ENCODE data around the gene PROX1. TPM values are rescaled to one million over a fixed set of nuclear protein-coding genes. Genes with fewer than 3 reads are reported as not detected.

Gene PROX1
- total and polyA plus RNA-seq, 4 experiments from 2014 or later = not detected

DNA sequence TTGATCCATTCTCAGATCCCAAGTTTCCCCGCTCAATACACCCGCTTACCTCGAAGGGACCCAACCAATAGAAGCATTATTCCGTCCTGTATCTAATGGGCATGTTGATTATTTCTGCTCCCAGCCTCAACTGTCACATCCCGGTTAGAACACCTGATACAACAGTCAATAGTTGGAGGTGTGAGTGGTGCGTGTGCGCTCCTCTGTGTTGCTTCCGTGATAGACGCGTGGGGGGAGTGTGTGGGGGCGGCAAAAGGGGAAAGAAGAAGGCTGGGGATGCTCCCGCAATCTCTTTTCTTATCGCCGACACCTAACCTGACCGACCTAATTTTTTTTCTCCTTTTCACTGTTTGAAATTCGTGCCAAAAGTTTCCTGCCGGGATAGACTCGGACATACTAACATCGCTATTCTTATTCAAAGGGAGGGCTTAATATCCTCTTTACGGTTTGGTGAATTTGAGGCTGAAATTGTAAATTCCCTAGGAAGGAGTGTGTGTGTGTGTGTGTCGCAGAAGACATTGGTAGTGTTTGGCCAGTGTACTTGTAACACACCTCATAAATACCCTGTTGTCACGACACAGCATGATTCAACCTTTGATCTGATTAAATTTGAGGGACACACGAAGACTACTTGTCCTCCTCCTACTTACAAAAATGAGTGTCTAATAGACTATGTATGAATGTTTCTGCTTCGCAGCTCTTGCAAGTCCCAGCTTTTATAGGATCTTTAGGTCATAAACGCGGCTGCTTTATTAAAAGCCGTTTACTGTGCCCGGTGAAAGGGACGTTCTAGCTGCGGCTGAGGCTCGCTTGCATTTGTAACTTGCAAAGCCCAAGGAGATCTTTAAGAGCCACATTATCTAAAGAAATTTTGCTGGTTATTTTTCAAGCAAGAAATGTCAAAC lies 1.5 kb upstream of the PROX1 start:
- Histone ChIP-seq H3K4me1 (ENCODE audit: insufficient read depth, low read length) (peaks cover 36% of the 10 kb centered on the region), H3K9me3 (ENCODE audit: control insufficient read depth in 1 of 2, low read length in 2 of 2) (no peaks in the 10 kb centered on the region), H3K27ac (ENCODE audit: low read depth, low read length) (no peak overlapping the region), H3K36me3 (ENCODE audit: insufficient read depth, low read length) (no peaks in the 10 kb centered on the region), H3K4me3 (ENCODE audit: low read length in 2 of 2) (no peak overlapping the region), H3K27me3 (ENCODE audit: insufficient read depth, low read length) (peaks cover 77% of the 10 kb centered on the region)
- CTCF ChIA-PET (ENCODE audit: partially characterized antibody) = no interaction called here
- Mint-ChIP-seq H3K4me1 (peaks cover 24 to 47% (median 38%) of the 10 kb centered on the region in 4 donors), H3K36me3 (peaks cover 5% of the 10 kb centered on the region in 2 donors), H3K9me3 (peaks cover 0 to 31% (median 14%) of the 10 kb centered on the region in 8 donors), H3K27me3 (peaks cover 67% of the 10 kb centered on the region in 2 donors), H3K27ac (peak overlapping the region in 1 of 7 donors; percentile 6), H3K4me3 (peak overlapping the region in 6 of 8 donors; percentile 11 to 81 (median 57))
- POLR2A ChIA-PET (ENCODE audit: partially characterized antibody) = no interaction called here
- intact Hi-C loops (cut with micrococcal nuclease) = loop anchor here (5.0 to 10.0 kb wide), 4 partner anchors 59 to 314 kb away; no protein-coding TSS in a partner anchor
- no peak for DNase-seq

DNA sequence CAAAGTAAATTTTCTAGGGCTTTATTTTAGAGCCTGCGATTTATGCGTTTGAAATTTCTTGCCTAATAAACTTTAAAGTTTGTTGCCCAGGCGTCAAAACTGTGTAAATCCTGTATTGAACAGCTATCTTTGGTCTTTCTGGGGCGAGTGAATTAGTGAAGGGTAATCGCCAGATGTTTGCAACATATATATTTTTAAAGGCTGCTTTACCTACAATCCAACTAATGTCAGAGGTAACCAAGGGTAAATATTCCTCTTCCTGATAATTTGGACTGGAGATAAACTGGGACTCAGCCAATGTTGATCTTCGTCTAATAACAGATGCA lies 885 bp upstream of the PROX1 start:
- H3K4me3 Mint-ChIP-seq = peak overlapping the region in 6 of 8 donors; percentile 51 to 81 (median 76)
- POLR2A ChIA-PET (ENCODE audit: partially characterized antibody) = no interaction called here
- Histone ChIP-seq H3K36me3 (ENCODE audit: insufficient read depth, low read length) (no peaks in the 10 kb centered on the region), H3K27ac (ENCODE audit: low read depth, low read length) (no peak overlapping the region), H3K9me3 (ENCODE audit: control insufficient read depth in 1 of 2, low read length in 2 of 2) (no peaks in the 10 kb centered on the region), H3K4me3 (ENCODE audit: low read length in 2 of 2) (no peak overlapping the region), H3K4me1 (ENCODE audit: insufficient read depth, low read length) (peaks cover 36% of the 10 kb centered on the region), H3K27me3 (ENCODE audit: insufficient read depth, low read length) (peaks cover 72% of the 10 kb centered on the region)
- no peak for DNase-seq
- intact Hi-C loops (cut with micrococcal nuclease) = loop anchor here (5.0 to 10.0 kb wide), 4 partner anchors 58 to 315 kb away; no protein-coding TSS in a partner anchor
- H3K27ac Mint-ChIP-seq = peak overlapping the region in 1 of 7 donors; percentile 6
- H3K27me3 Mint-ChIP-seq = peaks cover 64% of the 10 kb centered on the region in 2 donors
- CTCF ChIA-PET (ENCODE audit: partially characterized antibody) = no interaction called here
- peaks cover 24 to 46% (median 38%) of the 10 kb centered on the region in 4 donors for H3K4me1 Mint-ChIP-seq
- H3K9me3 Mint-ChIP-seq = peaks cover 0 to 28% (median 14%) of the 10 kb centered on the region in 8 donors
- H3K36me3 Mint-ChIP-seq = peaks cover 5% of the 10 kb centered on the region in 2 donors

DNA sequence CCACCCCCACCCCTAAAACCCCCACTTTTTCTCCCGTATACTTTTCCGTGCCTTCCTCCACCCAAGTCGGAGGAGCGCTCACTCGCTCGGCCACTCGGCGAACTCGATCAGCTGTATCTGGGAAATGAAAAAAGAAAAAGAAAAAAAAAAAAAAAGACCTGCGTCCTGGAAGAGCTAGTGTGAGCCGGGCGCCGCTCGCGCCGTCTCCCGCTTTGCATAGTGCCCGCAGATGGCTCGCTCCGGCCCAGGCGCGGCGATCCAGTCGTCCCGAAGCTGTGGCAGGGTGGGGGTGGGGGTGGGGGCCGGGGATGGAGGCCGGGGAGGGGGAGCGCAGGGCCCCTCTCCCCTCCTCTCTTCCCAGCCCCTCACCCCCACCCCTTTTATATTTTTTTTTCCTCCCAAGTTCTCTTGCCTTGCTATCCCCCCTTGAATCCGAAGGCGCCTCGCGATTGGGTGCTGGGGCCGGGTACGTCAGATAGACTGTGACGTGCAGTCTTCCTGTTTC lies 299 bp upstream of the PROX1 start:
- H3K4me1 ChIP-seq (ENCODE audit: insufficient read depth, low read length) = peaks cover 36% of the 10 kb centered on the region
- H3K27ac ChIP-seq (ENCODE audit: low read depth, low read length) = no peak overlapping the region
- CTCF ChIA-PET (ENCODE audit: partially characterized antibody) = no interaction called here

DNA sequence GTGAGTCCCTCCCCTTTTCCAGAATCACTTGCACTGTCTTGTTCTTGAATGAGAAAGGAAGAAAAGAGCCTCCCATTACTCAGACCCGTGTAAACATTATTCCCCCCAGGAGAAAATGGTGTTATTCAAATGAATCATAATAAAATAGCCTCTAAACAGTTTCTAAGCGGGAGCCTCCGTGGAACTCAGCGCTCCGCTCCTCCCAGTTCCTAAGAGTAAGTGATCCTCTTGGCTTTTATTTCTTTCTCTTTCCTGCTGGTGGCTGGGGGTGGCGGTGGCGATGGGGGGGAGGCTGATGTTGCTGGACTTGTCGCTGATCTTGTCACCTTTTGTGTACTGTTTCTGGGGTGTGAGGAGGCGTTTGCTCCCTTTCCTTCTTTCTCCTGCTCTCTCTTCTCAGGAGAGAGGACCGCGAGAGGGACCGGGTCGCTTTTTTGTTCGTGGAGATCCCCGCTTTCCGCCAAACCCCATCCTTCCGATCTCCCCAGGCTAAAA lies 781 bp downstream of the PROX1 start:
- intact Hi-C loops (cut with micrococcal nuclease) = loop anchor here (5.0 to 10.0 kb wide), 4 partner anchors 56 to 316 kb away; no protein-coding TSS in a partner anchor
- H3K9me3 ChIP-seq (ENCODE audit: control insufficient read depth in 1 of 2, low read length in 2 of 2) = no peaks in the 10 kb centered on the region
- peaks cover 5% of the 10 kb centered on the region in 2 donors for H3K36me3 Mint-ChIP-seq
- H3K4me3 ChIP-seq (ENCODE audit: low read length in 2 of 2) = peak overlapping the region; percentile 17 to 39
- peaks cover 59% of the 10 kb centered on the region for H3K27me3 ChIP-seq (ENCODE audit: insufficient read depth, low read length)
- H3K27ac Mint-ChIP-seq = peak overlapping the region in 4 of 7 donors; percentile 31 to 74 (median 58)
- peaks cover 36% of the 10 kb centered on the region for H3K4me1 ChIP-seq (ENCODE audit: insufficient read depth, low read length)
- H3K4me3 Mint-ChIP-seq = peak overlapping the region; percentile 80 to 94 (median 90)
- ChIA-PET CTCF (ENCODE audit: partially characterized antibody) (no interaction called here), POLR2A (ENCODE audit: partially characterized antibody) (no interaction called here)
- peaks cover 20 to 43% (median 36%) of the 10 kb centered on the region in 4 donors for H3K4me1 Mint-ChIP-seq
- DNase-seq = no peak
- peaks cover 0 to 21% (median 11%) of the 10 kb centered on the region in 8 donors for H3K9me3 Mint-ChIP-seq
- peaks cover 54 to 64% of the 10 kb centered on the region in 2 donors for H3K27me3 Mint-ChIP-seq
- H3K36me3 ChIP-seq (ENCODE audit: insufficient read depth, low read length) = no peaks in the 10 kb centered on the region
- no peak overlapping the region for H3K27ac ChIP-seq (ENCODE audit: low read depth, low read length)

More for the DNA sequence above, 299 bp upstream of the PROX1 start:
- Mint-ChIP-seq H3K27ac (peak overlapping the region; percentile 41 to 92 (median 76)), H3K4me3 (peak overlapping the region; percentile 80 to 94 (median 90)), H3K36me3 (peaks cover 5% of the 10 kb centered on the region in 2 donors), H3K9me3 (peaks cover 0 to 23% (median 11%) of the 10 kb centered on the region in 8 donors), H3K27me3 (peaks cover 58% of the 10 kb centered on the region in 2 donors), H3K4me1 (peaks cover 24 to 43% (median 36%) of the 10 kb centered on the region in 4 donors)
- Histone ChIP-seq H3K27me3 (ENCODE audit: insufficient read depth, low read length) (peaks cover 66% of the 10 kb centered on the region), H3K36me3 (ENCODE audit: insufficient read depth, low read length) (no peaks in the 10 kb centered on the region), H3K9me3 (ENCODE audit: control insufficient read depth in 1 of 2, low read length in 2 of 2) (no peaks in the 10 kb centered on the region), H3K4me3 (ENCODE audit: low read length in 2 of 2) (peak overlapping the region in 1 of 2 donors; percentile 39)
- intact Hi-C loops (cut with micrococcal nuclease) = loop anchor here (5.0 to 10.0 kb wide), 4 partner anchors 57 to 315 kb away; no protein-coding TSS in a partner anchor
- POLR2A ChIA-PET (ENCODE audit: partially characterized antibody) = no interaction called here
- no peak for DNase-seq

DNA sequence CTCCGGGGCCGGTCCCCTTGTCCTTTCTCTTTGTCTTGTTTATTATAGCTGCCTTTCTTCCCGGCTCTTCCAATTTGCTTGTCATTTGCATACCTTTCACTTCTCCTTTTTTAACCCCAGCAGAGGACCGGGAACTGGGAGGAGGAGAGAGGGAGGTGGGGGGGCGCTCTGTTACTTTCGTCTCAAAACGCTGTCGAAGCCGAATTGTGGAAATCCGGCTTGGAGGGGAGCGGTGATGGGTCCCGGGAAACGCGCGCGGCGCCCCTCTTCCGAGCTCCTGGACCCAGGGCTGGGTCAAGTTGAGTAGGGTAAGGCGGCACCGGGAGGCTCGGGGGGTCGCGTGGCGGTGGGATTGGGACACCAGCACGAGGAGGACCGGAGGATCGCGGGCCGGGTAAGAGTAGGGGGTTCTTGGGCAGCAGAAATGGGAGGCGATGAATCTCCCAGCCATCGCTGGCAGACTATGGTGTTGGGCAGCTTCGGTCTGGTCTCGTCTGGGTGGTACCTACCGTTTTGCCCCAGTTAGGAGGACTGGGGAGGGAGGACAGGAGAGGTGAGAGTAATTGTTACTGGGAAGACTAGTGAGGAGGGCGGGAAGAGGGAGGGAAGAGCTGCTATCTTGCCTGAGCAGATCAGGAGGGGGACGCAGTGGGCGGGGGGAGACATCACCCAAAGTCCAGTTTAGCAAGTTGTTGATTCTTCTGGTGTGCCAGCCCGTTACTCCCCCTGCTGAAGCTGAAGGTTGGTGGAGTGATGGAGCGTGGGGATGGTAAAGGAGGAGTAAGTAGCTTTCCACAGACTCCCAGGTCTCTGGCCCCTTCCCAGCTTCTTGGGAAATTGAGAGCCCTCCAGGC lies 1.5 kb downstream of the PROX1 start:
- intact Hi-C loops (cut with micrococcal nuclease) = loop anchor here (5.0 to 10.0 kb wide), 4 partner anchors 56 to 317 kb away; no protein-coding TSS in a partner anchor
- H3K9me3 Mint-ChIP-seq = peaks cover 0 to 21% (median 11%) of the 10 kb centered on the region in 8 donors
- ChIA-PET CTCF (ENCODE audit: partially characterized antibody) (no interaction called here), POLR2A (ENCODE audit: partially characterized antibody) (no interaction called here)
- H3K36me3 Mint-ChIP-seq = peaks cover 5% of the 10 kb centered on the region in 2 donors
- Histone ChIP-seq H3K4me3 (ENCODE audit: low read length in 2 of 2) (peak overlapping the region; percentile 17 to 39), H3K36me3 (ENCODE audit: insufficient read depth, low read length) (no peaks in the 10 kb centered on the region), H3K27ac (ENCODE audit: low read depth, low read length) (no peak overlapping the region), H3K27me3 (ENCODE audit: insufficient read depth, low read length) (peaks cover 53% of the 10 kb centered on the region), H3K4me1 (ENCODE audit: insufficient read depth, low read length) (peaks cover 36% of the 10 kb centered on the region), H3K9me3 (ENCODE audit: control insufficient read depth in 1 of 2, low read length in 2 of 2) (no peaks in the 10 kb centered on the region)
- peak overlapping the region in 2 of 7 donors; percentile 26 to 74 for H3K27ac Mint-ChIP-seq
- H3K27me3 Mint-ChIP-seq = peaks cover 51 to 61% of the 10 kb centered on the region in 2 donors
- H3K4me1 Mint-ChIP-seq = peaks cover 20 to 43% (median 36%) of the 10 kb centered on the region in 4 donors
- peak overlapping the region; percentile 80 to 94 (median 90) for H3K4me3 Mint-ChIP-seq
- no peak for DNase-seq

DNA sequence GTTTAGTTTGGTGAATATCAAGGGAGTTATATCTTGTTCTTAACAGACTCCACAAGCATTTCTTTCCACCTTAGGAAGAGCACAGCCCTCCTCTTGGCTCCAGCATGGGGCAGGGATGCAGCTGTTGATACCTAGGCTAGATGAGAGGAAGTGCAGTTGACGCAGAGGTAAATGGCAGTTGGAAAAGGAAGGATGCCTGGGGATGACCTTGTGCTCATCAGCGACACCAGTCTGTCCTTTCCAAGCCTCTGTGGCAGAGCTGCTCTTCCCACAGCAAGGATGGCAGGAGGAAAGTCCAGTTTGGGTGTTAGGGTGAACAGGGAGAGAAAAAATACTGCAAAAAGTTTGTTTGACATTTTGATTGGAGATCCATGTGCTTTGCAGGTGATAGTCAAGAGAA lies 6.2 kb downstream of the PROX1 start:
- no peak overlapping the region for H3K4me3 ChIP-seq (ENCODE audit: low read length in 2 of 2)
- POLR2A ChIA-PET (ENCODE audit: partially characterized antibody) = no interaction called here
- H3K4me1 ChIP-seq (ENCODE audit: insufficient read depth, low read length) = peaks cover 8% of the 10 kb centered on the region
- no peak for DNase-seq
- Mint-ChIP-seq H3K27me3 (peaks cover 18 to 30% of the 10 kb centered on the region in 2 donors), H3K4me3 (no peak overlapping the region), H3K36me3 (no peaks in the 10 kb centered on the region), H3K4me1 (peaks cover 1 to 9% (median 6%) of the 10 kb centered on the region in 4 donors), H3K9me3 (peaks cover 0 to 6% (median 0%) of the 10 kb centered on the region in 8 donors), H3K27ac (no peak overlapping the region)
- intact Hi-C loops (cut with micrococcal nuclease) = no loop called here
- H3K27me3 ChIP-seq (ENCODE audit: insufficient read depth, low read length) = peaks cover 19% of the 10 kb centered on the region
- H3K9me3 ChIP-seq (ENCODE audit: control insufficient read depth in 1 of 2, low read length in 2 of 2) = no peaks in the 10 kb centered on the region
- H3K36me3 ChIP-seq (ENCODE audit: insufficient read depth, low read length) = no peaks in the 10 kb centered on the region
- CTCF ChIA-PET (ENCODE audit: partially characterized antibody) = no interaction called here
- H3K27ac ChIP-seq (ENCODE audit: low read depth, low read length) = no peak overlapping the region
